ENCODE measurements around the gene GGA3.

- no peak for TF ChIP-seq CTCF (IDR thresholded peaks at IDR 0.05; ENCODE audit: low read depth, low read length, poor library complexity, severe bottlenecking)
- no peak for TF ChIP-seq EZH2phosphoT487 (IDR thresholded peaks at IDR 0.05; ENCODE audit: borderline replicate concordance, low read length)
Measured at GRCh38 chr17:75262112-75262606, 753 bp upstream of the GGA3 start.
